Thymus (tissue), 11 donors: ENCODE measurements around the gene CAMKV. TPM values are rescaled to one million over a fixed set of nuclear protein-coding genes. Genes with fewer than 3 reads are reported as not detected.
"Not testable (repeated sequence)": the region's sequence is repeated elsewhere in the genome, so short reads cannot be mapped to it uniquely, and the experiment has no call there.

Experiments
- DNase-seq, 9 donors: peaks; one replicate each; pipeline ENCODE4 v3.0.0-alpha.2; 2013; ENCODE audit warnings: low spot score in 9 of 9, low read depth in 6 of 9, missing footprints in 1 of 9
- H3K27ac ChIP-seq, 2 donors: one replicate each; pipeline ENCODE4 v1.5.1; 2013; ENCODE audit warnings: control low read depth in 1 of 2, low read depth in 1 of 2, low read length in 1 of 2, mild to moderate bottlenecking in 1 of 2, moderate library complexity in 1 of 2
- H3K27me3 ChIP-seq, 2 donors: one replicate each; pipeline ENCODE4 v1.5.1; 2013; ENCODE audit warnings: low read length in 1 of 2; ENCODE audit not compliant: control insufficient read depth in 2 of 2, insufficient read depth in 1 of 2
- H3K36me3 ChIP-seq, 2 donors: one replicate each; pipeline ENCODE4 v1.5.1; 2013; ENCODE audit warnings: low read length in 1 of 2, mild to moderate bottlenecking in 1 of 2, moderate library complexity in 1 of 2; ENCODE audit not compliant: control insufficient read depth in 2 of 2, insufficient read depth in 2 of 2
- H3K4me1 ChIP-seq, 2 donors: one replicate each; pipeline ENCODE4 v1.5.1; 2013; ENCODE audit warnings: low read length in 2 of 2; ENCODE audit not compliant: control insufficient read depth in 2 of 2, insufficient read depth in 2 of 2
- H3K4me3 ChIP-seq, 2 donors: one replicate each; pipeline ENCODE4 v1.5.1; 2013; ENCODE audit warnings: low read length in 2 of 2, control low read depth in 1 of 2, mild to moderate bottlenecking in 1 of 2
- H3K9me3 ChIP-seq, 2 donors: one replicate each; pipeline ENCODE4 v1.5.1; 2013; ENCODE audit warnings: low read length in 1 of 2, mild to moderate bottlenecking in 1 of 2; ENCODE audit not compliant: control insufficient read depth in 2 of 2, insufficient read depth in 1 of 2
- WGBS: extraction: QIAGEN DNeasy Blood & Tissue Kit; methylation state at CpG from one replicate; pipeline ENCODE4 v1.1.7; 2013; 5-methylcytosine and 5-hydroxymethylcytosine counted together
- polyA plus RNA-seq: library from polyadenylated mRNA; stranded (reverse); fragments of 200-250 nt; gene quantifications from one replicate; pipeline ENCODE4 v1.2.3, GENCODE V29; 2013
- total RNA-seq: library from RNA; stranded (reverse); fragments of 120-200 nt; gene quantifications from one replicate; pipeline ENCODE4 v1.2.4, GENCODE V29; 2013
- donor health status: healthy.

CAMKV gene
- total and polyA plus RNA-seq, 2 donors, result 0.14 to 0.23 TPM

- Histone ChIP-seq H3K9me3 (no peaks in the 10 kb centered on the region), H3K36me3 (peaks cover 26 to 45% of the 10 kb centered on the region in 2 donors), H3K4me3 (no peak overlapping the region), H3K27me3 (no peaks in the 10 kb centered on the region), H3K4me1 (peaks cover 17 to 26% of the 10 kb centered on the region in 2 donors), H3K27ac (no peak overlapping the region)
- DNase-seq, result no peak
- 97% methylated on average over 14 of the region's 14 CpGs for WGBS
Measured at GRCh38 chr3:49908373-49909199, 38.9 kb upstream of the CAMKV start.

- 24% methylated on average over 15 of the region's 15 CpGs for WGBS
- DNase-seq, result peak in 3 of 9 donors; percentile 37 to 65 (median 55)
- Histone ChIP-seq H3K27me3 (no peaks in the 10 kb centered on the region), H3K9me3 (no peaks in the 10 kb centered on the region), H3K27ac (peak overlapping the region in 1 of 2 donors; percentile 34), H3K4me3 (no peak overlapping the region), H3K36me3 (peaks cover 12 to 26% of the 10 kb centered on the region in 2 donors), H3K4me1 (peaks cover 20 to 46% of the 10 kb centered on the region in 2 donors)
Measured at GRCh38 chr3:49906073-49906743, 36.5 kb upstream of the CAMKV start.

- 93% methylated on average over 13 of the region's 13 CpGs for WGBS
- peaks cover 20 to 58% of the 10 kb centered on the region in 2 donors for H3K4me1 ChIP-seq
Measured at GRCh38 chr3:49904448-49904847, 34.7 kb upstream of the CAMKV start.

DNA sequence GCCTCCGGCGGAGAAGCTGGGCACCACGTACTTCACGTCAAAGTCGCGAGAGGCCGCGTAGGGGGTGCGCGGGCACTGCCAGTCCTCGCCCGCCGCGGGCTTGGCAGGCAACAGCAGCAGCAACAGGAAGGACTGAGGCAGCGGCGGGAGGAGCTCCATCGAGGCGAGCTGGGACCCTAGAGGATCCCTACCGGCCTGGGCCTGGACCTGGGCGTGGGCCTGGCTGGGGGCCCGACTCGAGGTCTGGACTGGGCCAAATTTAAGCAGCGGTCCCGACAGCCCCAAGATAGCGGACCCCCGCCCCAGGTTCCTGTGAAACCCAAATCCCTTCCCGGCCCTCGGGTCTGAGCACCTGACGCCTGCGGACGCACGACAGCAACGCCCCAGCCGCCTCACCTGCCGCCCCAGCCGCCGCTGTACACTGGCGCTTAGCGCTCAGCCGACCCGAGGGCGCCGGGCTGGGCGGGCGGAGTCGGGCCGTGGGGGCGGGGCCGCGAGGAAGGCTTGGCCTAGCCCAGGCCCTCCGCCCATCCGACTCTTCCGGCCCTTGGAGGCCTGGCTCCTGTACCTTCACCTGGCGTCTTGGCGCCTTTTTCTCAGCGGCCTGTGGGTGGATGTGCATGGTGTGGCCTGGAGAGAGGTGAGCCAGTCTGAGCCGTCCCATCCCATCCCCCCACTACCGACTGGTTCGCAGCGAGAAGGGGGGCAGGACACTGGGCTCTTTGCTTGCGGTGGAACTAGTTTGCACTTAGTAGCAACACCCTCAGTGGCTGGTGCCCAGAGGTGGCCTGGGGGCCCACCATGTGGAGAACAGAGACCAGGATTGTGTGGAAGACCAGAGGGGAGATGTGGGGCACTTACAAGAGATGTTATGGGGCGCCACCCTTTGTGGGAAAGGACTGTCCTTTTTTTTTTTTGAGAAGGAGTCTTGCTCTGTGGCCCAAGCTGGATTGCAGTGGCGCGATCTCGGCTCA, 34.0 kb upstream of the CAMKV start, which contains the start of gene MST1R:
TSS of gene MST1R (minus strand) at position 423 of the 974 bp plus-strand sequence. CDS start at position 159, 264 bp downstream.
- Histone ChIP-seq H3K9me3 (no peaks in the 10 kb centered on the region), H3K27ac (peak within 1 kb of the TSS; percentile 67 to 76), H3K36me3 (peaks cover 0 to 4% of the 10 kb centered on the region in 2 donors), H3K27me3 (no peaks in the 10 kb centered on the region), H3K4me1 (peaks cover 20 to 58% of the 10 kb centered on the region in 2 donors), H3K4me3 (peak within 1 kb of the TSS; percentile 30 to 38)
- 40% methylated on average over 65 of the region's 65 CpGs for WGBS
- DNase-seq, result peak in 8 of 9 donors; percentile 45 to 88 (median 71)

More at GRCh38 chr3:49904448-49904847, 34.7 kb upstream of the CAMKV start:
- H3K4me3 ChIP-seq, H3K27ac ChIP-seq, DNase-seq, H3K9me3 ChIP-seq, H3K27me3 ChIP-seq: not testable (repeated sequence)
- peaks cover 4 to 11% of the 10 kb centered on the region in 2 donors for H3K36me3 ChIP-seq

DNA sequence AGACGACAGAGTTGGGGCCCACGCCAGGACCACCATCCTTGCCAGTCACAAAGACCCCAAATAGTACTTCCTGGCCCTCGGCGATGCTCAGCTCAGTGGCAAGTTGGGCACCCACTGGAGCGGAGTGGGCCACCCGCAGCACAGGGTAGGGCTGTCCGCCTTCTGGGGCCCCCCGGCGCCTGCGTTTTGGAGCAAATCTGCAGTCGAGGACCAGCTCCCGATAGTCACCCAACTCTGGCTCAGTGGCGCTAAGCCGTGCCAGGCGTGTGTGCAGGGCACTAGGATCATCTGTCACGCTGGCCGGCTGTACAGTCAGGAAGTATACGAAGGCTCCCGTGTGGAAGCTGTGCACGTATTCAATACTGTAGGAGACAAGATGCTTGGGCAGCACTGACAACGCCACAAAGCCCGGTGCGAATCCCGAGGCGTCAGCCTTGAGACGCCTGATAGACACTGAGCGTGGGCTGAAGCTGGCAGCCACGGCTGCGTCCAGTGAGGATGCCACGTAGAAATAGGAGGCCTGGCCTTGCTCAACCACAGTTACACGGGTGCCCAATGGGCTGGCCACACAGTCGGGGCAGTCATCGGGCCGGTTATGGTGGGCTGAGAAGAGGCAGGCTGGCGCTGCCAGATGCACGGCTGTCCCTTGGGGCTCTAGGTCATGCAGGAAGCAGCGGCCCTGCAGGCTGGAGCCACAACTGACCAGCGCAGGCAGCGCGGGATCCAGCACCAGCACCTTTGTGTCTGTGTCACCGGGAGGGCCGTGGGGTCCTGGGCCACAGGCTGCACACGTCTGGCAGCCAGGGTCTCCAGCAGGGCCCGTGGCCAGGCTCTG, 33.0 kb upstream of the CAMKV start:
- Histone ChIP-seq H3K27me3 (no peaks in the 10 kb centered on the region), H3K4me1 (peaks cover 20 to 58% of the 10 kb centered on the region in 2 donors), H3K36me3 (no peaks in the 10 kb centered on the region), H3K27ac (peak overlapping the region; percentile 76 to 80), H3K4me3 (peak overlapping the region in 1 of 2 donors; percentile 26), H3K9me3 (no peaks in the 10 kb centered on the region)
- WGBS, result 97% methylated on average over 44 of the region's 44 CpGs
- no peak for DNase-seq

DNA sequence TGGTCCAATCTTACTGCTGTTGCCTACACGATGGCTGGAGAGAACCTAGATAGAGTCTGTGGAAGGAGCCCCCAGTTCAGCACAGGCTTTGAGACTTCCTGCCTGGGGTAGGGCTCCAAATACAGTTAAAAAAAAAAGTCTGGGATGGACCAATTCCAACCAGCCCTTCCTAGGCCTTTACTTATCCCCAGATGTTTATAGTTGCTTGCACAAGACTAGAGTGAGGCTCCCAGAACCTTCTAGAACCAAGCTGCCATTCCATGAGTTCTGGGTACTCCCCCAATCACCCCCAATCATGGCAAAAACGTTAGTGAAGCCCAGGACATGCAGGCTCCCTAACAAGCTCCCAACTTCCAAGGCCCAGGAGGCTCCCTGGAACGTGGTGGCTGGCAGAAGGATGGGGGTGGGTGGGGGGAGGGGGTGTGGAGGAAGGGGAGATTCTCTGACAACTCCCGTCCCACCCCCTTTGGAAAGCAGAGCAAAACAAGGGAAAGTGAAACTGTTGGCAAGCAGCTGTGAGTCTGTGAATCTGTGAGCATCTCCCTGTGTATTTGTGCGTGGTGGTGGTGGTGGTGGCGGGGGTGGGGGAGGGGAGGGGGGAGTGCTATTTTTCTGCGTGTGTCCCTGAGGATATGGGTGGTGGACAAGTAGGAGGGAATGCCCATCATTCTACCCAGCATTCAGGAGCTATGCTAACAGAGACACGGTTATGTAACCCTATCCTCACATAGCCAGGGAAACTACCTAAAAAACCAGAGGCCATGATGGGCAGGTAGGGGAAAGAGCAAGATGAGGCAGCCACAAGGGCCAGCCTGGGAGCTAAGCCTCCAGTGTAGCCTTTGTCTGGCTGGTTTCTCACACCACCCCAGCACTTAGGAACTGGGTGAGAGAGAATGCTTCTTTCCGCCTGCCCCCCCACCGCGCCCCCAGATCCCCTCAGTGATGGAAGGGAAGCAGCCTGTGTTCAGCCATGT, 31.9 kb upstream of the CAMKV start:
- Histone ChIP-seq H3K4me3 (peak overlapping the region in 1 of 2 donors; percentile 18), H3K27me3 (no peaks in the 10 kb centered on the region), H3K27ac (peak overlapping the region; percentile 64 to 82), H3K9me3 (no peaks in the 10 kb centered on the region), H3K36me3 (no peaks in the 10 kb centered on the region), H3K4me1 (peaks cover 20 to 57% of the 10 kb centered on the region in 2 donors)
- DNase-seq, result peak in 2 of 9 donors; percentile 14 to 62
- WGBS, result 50% methylated on average over 11 of the region's 11 CpGs

- peaks cover 13 to 47% of the 10 kb centered on the region in 2 donors for H3K4me1 ChIP-seq
Measured at GRCh38 chr3:49900491-49901153, 30.9 kb upstream of the CAMKV start.

More at GRCh38 chr3:49900491-49901153, 30.9 kb upstream of the CAMKV start:
- no peaks in the 10 kb centered on the region for H3K27me3 ChIP-seq
- no peak overlapping the region for H3K4me3 ChIP-seq
- no peaks in the 10 kb centered on the region for H3K9me3 ChIP-seq
- peak overlapping the region in 1 of 2 donors; percentile 82 for H3K27ac ChIP-seq
- DNase-seq, result no peak
- no peaks in the 10 kb centered on the region for H3K36me3 ChIP-seq
- WGBS, result 83% methylated on average over 8 of the region's 8 CpGs
